SKM-1 treated with dmso at 0.1 percent for 144 hours (cell line): ENCODE data around the gene TACC2.
A peak's percentile ranks its signal among the peaks of the same experiment; 100 is the strongest.

Experiments
- DNase-seq: peaks from one replicate; lab custom pipeline; 2025; ENCODE audit not compliant: unreplicated experiment; lab: John Stamatoyannopoulos, UW

Gene TACC2

DNA sequence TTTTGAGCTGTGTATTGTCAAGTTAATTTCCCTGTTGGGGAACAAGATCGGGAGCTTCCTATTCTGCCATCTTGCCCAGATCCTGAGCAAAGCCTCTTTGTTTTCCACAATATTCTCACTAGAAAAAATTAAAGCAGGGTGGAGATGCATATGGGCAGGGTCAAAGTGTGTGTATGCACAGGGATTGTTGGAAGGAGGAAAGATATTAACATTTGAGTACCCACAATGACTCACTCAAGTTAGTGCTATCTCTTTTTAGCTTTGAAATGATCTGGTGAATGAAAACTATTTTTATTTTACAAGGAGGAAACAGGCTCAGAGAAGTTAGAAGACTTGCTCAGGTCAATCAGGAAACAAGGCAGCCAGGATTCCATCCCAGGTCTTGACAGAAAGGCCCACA lies 275.5 kb downstream of the TACC2 start:
- no peak for DNase-seq

DNA sequence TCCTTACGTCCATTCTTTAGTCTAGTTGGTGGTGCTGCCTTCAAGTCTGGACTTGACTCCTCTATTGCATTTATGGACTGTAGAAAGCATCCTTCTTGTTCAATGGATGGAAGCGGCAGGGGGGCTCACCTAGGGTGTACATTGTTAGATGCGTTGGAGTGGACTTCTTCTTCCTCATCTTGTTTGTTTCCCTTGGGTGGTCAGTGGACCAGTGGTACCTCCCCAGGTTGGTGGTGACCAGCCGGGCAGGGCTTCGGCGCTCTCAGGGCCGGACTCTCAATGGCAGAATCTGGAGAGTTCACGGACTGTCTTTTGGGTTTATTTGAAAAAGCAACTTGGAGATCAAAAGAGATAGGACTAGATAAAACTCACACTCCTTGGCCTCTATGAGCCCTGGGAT lies 276.0 kb downstream of the TACC2 start:
- DNase-seq = no peak

DNA sequence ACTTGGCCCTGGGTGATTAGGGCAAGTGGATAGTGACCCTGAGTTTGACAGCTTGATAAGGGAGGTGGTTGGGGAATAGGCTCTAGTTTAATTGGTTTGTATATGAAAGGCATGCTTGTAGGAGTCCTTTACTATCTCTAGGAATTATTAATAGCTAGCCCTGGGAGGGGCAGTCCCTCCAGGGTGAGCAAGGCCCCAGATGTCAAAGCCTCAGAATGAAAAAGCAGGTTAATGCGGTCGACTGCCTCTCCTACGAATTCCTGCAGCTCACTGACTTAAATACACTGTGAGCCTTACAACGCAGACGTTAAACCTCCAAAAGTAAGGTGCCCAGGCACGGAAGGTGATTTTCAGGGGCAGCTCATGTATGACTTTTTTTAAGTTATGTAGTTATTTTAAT lies 276.9 kb downstream of the TACC2 start:
- no peak for DNase-seq

DNA sequence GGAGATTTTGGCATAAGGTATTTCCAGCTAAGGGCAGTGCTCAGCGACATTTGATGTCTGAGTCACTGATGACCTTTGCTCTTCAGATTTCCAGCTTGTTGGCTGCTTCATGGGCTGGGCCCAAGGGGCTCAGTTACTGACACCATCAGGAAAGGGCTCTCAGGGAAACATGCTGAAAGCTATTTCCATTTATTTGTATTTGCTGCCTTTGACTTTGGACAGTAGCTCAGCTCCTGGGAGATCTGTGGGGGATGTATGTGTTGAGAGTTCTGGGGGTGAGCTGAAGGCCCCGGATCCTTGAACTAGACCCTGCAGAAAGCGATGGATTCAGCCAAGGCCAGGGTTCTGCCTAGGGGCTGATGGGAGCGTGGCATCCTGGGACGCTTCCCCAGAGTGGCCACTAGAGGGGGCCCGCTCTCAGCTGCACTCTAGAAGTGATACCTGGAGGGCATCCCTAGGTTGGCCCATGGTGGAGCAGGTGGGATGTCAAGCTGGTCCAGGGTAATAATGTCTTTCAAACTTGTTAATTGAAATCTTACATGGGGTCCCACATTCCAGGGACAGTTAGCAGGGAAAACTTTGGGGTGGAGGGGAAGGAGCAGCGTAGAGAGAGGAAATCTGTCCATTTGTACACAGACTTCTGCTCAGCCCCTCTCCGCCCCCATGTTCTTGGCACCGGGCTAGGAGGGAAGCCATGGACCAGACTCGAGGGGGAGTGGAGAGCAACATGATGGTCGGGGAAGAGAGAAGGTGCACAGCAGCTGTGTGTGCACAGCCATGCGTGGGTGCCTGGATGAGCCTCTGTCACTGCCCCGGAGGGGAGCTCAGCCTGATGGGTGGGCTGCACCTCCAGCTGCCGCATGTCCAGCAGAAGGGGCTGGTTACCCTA lies 279.1 kb downstream of the TACC2 start:
- peak; percentile 35 for DNase-seq

GRCh38 chr10:122269059-122269687 lies 280.2 kb downstream of the TACC2 start:
- no peak for DNase-seq

DNA sequence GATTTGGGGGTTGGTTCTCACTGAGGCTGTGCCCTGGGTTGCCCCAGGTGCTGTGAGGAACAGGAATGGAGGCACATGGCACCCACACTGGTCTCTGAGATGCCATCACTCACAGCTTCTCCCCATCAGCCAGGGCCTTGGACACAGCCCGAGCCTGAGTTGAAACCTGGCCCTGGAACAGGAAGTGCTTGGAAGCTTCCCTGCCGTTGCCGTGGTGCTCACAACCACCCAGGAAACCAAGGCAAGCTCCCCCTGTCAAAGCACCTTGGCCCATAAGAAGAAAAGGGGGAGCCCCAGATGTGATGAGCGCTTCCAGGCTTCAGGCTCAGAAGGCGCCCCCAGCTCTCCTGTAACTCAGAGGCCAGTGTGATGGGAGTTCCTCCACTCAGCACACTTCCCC lies 282.1 kb downstream of the TACC2 start, which contains the start of gene BTBD16:
TSS of gene BTBD16 (plus strand) at position 221 of the 400 bp plus-strand sequence. CDS start 3,786 bp downstream, outside the sequence.
- no peak for DNase-seq

- no peak for DNase-seq
Measured at GRCh38 chr10:122273966-122274545, 285.1 kb downstream of the TACC2 start.

GRCh38 chr10:122276611-122277208 lies 287.7 kb downstream of the TACC2 start:
- no peak for DNase-seq

- DNase-seq = no peak
Measured at GRCh38 chr10:122277526-122278136, 288.7 kb downstream of the TACC2 start.

DNA sequence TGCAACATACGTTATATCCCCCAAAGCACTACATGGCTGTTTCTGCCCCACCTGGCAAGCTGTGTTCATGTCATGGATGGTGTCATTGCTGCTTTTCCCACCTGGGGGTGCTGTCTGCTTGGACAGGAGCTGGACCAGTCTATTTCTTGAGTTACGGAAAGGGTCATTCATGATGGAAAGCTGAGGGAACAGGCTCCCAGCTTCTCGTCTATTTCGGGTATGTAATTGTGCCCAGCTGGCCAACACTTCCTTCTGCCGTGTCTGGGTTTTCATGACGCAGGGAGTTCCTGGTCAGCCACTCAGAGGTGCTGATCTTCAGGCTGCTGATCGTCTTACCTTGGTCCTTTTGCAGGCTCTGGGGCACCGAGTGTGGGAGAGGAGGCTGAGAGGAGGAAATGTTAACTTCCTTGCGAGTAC lies 290.8 kb downstream of the TACC2 start:
- peak; percentile 2 for DNase-seq

- no peak for DNase-seq
Measured at GRCh38 chr10:122280156-122280555, 291.2 kb downstream of the TACC2 start.

- DNase-seq = no peak
Measured at GRCh38 chr10:122281018-122281626, 292.2 kb downstream of the TACC2 start.

DNA sequence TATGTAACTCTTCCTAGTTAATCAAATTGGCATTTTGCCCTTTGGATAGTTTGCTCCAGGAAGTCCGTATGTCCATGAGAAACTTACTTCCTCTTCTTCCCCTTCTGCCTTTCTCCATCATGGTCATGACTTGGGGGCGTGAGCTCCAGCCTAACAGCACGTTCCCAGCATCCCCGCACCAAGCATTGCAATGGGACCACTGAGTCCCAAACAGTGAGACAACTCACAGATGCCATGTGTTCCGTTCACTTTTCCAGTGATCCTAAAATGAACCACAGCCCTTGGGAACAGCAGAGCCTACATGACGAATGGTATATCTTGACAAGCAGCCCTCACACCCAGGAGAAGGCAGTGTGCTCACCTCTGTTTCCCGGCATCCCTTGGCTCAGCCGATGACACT lies 292.8 kb downstream of the TACC2 start:
- DNase-seq = no peak

DNA sequence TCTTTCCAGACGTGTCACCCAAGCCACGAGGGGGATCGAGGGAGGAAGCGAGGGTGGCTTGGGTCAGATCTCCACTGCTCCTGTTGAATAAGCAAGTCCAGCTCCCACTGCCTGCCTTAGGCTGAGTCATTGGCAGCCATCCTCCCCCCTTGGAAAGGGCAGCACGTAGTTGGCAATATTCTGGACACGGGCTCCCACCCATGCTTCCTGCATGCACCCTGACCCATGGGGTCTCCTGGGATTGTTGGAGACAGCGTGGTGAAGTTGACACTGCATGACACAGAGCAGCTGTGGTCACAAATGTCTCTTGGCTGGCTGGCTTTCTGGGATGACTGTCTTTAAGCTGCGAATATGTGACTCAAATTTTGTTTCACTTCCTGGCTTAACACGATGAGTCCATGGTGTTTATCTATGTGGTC lies 293.3 kb downstream of the TACC2 start:
- DNase-seq = no peak

GRCh38 chr10:122282909-122283308 lies 293.9 kb downstream of the TACC2 start:
- DNase-seq = no peak

- no peak for DNase-seq
Measured at GRCh38 chr10:122285506-122286444, 296.8 kb downstream of the TACC2 start.

DNA sequence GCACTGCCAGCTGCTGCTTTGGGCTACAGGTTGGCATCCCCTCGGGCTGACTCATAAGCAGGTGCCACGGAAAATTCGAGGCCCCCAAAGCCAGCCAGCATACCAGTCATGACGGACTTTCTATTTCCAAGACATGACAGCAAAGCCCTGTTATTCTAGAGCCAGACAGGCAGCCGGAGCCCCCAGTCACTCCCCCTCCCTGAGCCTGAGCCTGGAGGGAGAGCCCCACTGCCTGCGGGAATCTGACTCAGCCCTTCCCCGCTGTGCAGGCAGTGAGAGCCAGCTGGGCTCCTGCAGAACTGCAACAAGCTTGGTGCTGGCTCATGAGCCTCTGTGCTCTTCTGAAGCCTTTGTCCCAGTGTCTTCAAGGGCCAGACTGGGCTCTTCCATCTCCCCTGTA lies 297.9 kb downstream of the TACC2 start:
- DNase-seq = no peak

DNA sequence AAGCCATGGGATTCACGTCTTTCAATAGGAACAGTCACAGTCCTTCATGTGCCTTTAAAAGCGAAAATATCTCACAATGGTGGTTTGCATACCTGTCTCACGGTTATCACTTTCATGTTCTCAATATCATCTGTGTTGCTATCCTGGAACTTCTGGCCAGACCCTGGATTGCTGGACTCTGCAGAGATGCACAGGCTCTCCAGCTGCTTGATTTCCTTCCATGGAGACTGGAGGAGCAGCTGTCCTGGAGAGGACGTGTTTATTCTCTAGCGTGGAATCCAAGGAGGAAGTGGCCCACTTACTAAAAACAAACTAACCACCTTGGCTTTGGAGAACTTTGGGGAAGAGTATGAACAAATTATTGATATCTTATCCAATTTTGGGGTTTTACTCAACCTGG lies 298.6 kb downstream of the TACC2 start:
- no peak for DNase-seq

DNA sequence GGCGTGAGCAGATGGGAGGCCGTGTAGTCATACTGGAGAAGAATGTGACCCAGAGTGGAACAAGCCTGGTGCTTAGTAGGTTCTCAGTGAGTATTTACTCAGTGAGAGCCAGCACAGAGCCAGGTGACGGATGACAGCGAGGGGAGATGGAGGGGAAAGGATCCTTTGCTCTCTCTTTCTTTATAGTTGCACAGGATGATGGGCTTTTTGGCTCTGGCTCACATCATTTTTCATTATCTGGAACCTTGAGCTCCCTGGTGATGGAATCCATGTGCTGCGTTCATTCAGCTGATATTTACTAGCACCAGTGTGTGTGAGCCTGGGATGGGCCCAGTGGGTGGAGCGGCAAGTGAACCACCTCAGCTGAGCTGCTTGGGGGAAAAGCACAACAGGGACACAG lies 299.3 kb downstream of the TACC2 start:
- no peak for DNase-seq

- DNase-seq = no peak
Measured at GRCh38 chr10:122288917-122289316, 300.0 kb downstream of the TACC2 start.
